H9 (cell line): ENCODE results near the gene ILF3. TPM values are rescaled to one million over a fixed set of nuclear protein-coding genes. Genes with fewer than 3 reads are reported as not detected.

Source experiments
- DNase-seq: peaks from one replicate; pipeline ENCODE4 v3.0.0-alpha.2; 2017
- H2AFZ ChIP-seq: one replicate; pipeline ENCODE4 v1.6.1; 2013; ENCODE audit warnings: mild to moderate bottlenecking, low read length, control low read depth, moderate library complexity
- H2AK5ac ChIP-seq: 2 replicates; pipeline ENCODE4 v1.6.1; 2013; ENCODE audit warnings: low read length, control low read depth, mixed read lengths; ENCODE audit not compliant: insufficient read length
- H2BK120ac ChIP-seq: one replicate; pipeline ENCODE4 v1.6.1; 2013; ENCODE audit warnings: low read depth, mild to moderate bottlenecking, low read length, control low read depth, inconsistent platforms; ENCODE audit not compliant: poor library complexity, severe bottlenecking
- H2BK12ac ChIP-seq: 2 replicates; pipeline ENCODE4 v1.6.1; 2013; ENCODE audit warnings: low read length, control low read depth, mixed read lengths, low read depth; ENCODE audit not compliant: insufficient read length
- H2BK15ac ChIP-seq: 2 replicates; pipeline ENCODE4 v1.6.1; 2013; ENCODE audit warnings: low read depth, low read length, control low read depth
- H2BK20ac ChIP-seq: one replicate; pipeline ENCODE4 v1.6.1; 2013; ENCODE audit warnings: low read depth, mild to moderate bottlenecking, low read length, control low read depth, inconsistent platforms; ENCODE audit not compliant: poor library complexity, severe bottlenecking
- H2BK5ac ChIP-seq: 2 replicates; pipeline ENCODE4 v1.6.1; 2013; ENCODE audit warnings: low read length, control low read depth, mixed read lengths; ENCODE audit not compliant: insufficient read length
- H3K14ac ChIP-seq: 2 replicates; pipeline ENCODE4 v1.6.1; 2013; ENCODE audit warnings: low read length, control low read depth; ENCODE audit not compliant: insufficient read depth
- H3K18ac ChIP-seq: 2 replicates; pipeline ENCODE4 v1.6.1; 2013; ENCODE audit warnings: low read depth, mild to moderate bottlenecking, mixed read lengths, low read length, control low read depth; ENCODE audit not compliant: insufficient read length
- H3K23ac ChIP-seq: 2 replicates; pipeline ENCODE4 v1.6.1; 2013; ENCODE audit warnings: low read length, control low read depth, mixed read lengths, low read depth; ENCODE audit not compliant: insufficient read length
- H3K23me2 ChIP-seq: 2 replicates; pipeline ENCODE4 v1.6.1; 2013; ENCODE audit warnings: low read depth, mild to moderate bottlenecking, mixed read lengths, low read length, control low read depth; ENCODE audit not compliant: insufficient read length, poor library complexity, severe bottlenecking
- H3K27ac ChIP-seq: 2 replicates; pipeline ENCODE4 v1.5.1; 2013; ENCODE audit warnings: low read length, control low read depth, mixed read lengths, low read depth; ENCODE audit not compliant: insufficient read length
- H3K27me3 ChIP-seq: 2 replicates; pipeline ENCODE4 v1.6.1; 2013; ENCODE audit warnings: low read length, control low read depth, inconsistent platforms; ENCODE audit not compliant: insufficient read depth
- H3K4ac ChIP-seq: 2 replicates; pipeline ENCODE4 v1.6.1; 2013; ENCODE audit warnings: low read depth, mild to moderate bottlenecking, control low read depth, inconsistent platforms, low read length, moderate library complexity
- H3K4me1 ChIP-seq: 2 replicates; pipeline ENCODE4 v1.6.1; 2013; ENCODE audit warnings: low read length, control low read depth, inconsistent platforms; ENCODE audit not compliant: insufficient read depth
- H3K4me2 ChIP-seq: 2 replicates; pipeline ENCODE4 v1.6.1; 2013; ENCODE audit warnings: low read length, control low read depth, mixed read lengths; ENCODE audit not compliant: insufficient read length, insufficient read depth
- H3K56ac ChIP-seq: 2 replicates; pipeline ENCODE4 v1.6.1; 2013; ENCODE audit warnings: low read depth, mild to moderate bottlenecking, mixed read lengths, low read length, control low read depth; ENCODE audit not compliant: insufficient read length
- H3K79me1 ChIP-seq: 2 replicates; pipeline ENCODE4 v1.6.1; 2013; ENCODE audit warnings: low read depth, mild to moderate bottlenecking, moderate library complexity, low read length, control low read depth, inconsistent platforms; ENCODE audit not compliant: insufficient read depth, poor library complexity, severe bottlenecking
- H3K79me2 ChIP-seq: 2 replicates; pipeline ENCODE4 v1.6.1; 2013; ENCODE audit warnings: low read length, control low read depth, inconsistent platforms; ENCODE audit not compliant: insufficient read depth
- H3K9ac ChIP-seq: 2 replicates; pipeline ENCODE4 v1.6.1; 2013; ENCODE audit warnings: low read length, control low read depth, mixed read lengths; ENCODE audit not compliant: insufficient read length; ENCODE audit errors: extremely low read depth
- H3K9me3 ChIP-seq: one replicate; pipeline ENCODE4 v1.6.1; 2013; ENCODE audit warnings: low read depth, low read length, inconsistent platforms; ENCODE audit not compliant: control insufficient read depth
- H3T11ph ChIP-seq: one replicate; pipeline ENCODE4 v1.6.1; 2013; ENCODE audit warnings: mild to moderate bottlenecking, low read length, control low read depth, inconsistent platforms
- H4K20me1 ChIP-seq: one replicate; pipeline ENCODE4 v1.6.1; 2013; ENCODE audit not compliant: control insufficient read depth, insufficient read length, insufficient read depth
- H4K5ac ChIP-seq: 2 replicates; pipeline ENCODE4 v1.6.1; 2013; ENCODE audit warnings: low read depth, mild to moderate bottlenecking, mixed read lengths, low read length, control low read depth; ENCODE audit not compliant: insufficient read length
- H4K8ac ChIP-seq: replicated peaks from 2 replicates; pipeline ENCODE4 v1.6.1; 2013; ENCODE audit warnings: low read length, control low read depth, mixed read lengths, low read depth; ENCODE audit not compliant: insufficient read length
- H4K91ac ChIP-seq: 2 replicates; pipeline ENCODE4 v1.6.1; 2013; ENCODE audit warnings: low read depth, mild to moderate bottlenecking, moderate library complexity, mixed read lengths, low read length, control low read depth; ENCODE audit not compliant: insufficient read length
- H3K27ac Mint-ChIP-seq, 3 experiments: 2 replicates in 2 of 3; 3 replicates in 1 of 3; pipeline ENCODE4 v1.8.0; 2020 to 2021; ENCODE audit warnings: mixed read lengths in 3 of 3, mild to moderate bottlenecking in 1 of 3, moderate library complexity in 1 of 3
- H3K27me3 Mint-ChIP-seq: 2 replicates; pipeline ENCODE4 v1.8.0; 2021; ENCODE audit warnings: low read depth, mild to moderate bottlenecking, moderate library complexity, mixed read lengths
- H3K36me3 Mint-ChIP-seq, 3 experiments: 2 replicates in 2 of 3; 3 replicates in 1 of 3; pipeline ENCODE4 v1.8.0; 2020 to 2021; ENCODE audit warnings: low read depth in 3 of 3, mixed read lengths in 3 of 3; ENCODE audit not compliant: insufficient read depth in 1 of 3
- H3K4me1 Mint-ChIP-seq, 2 experiments: 2 replicates each; pipeline ENCODE4 v1.8.0; 2020; ENCODE audit warnings: mixed read lengths in 2 of 2
- H3K4me3 Mint-ChIP-seq, 2 experiments: 2 replicates in 1 of 2; 3 replicates in 1 of 2; pipeline ENCODE4 v1.8.0; 2020 to 2021; ENCODE audit warnings: mild to moderate bottlenecking in 2 of 2, mixed read lengths in 2 of 2, moderate library complexity in 1 of 2
- H3K9me3 Mint-ChIP-seq, 2 experiments: 2 replicates in 1 of 2; 3 replicates in 1 of 2; pipeline ENCODE4 v1.8.0; 2020; ENCODE audit warnings: mild to moderate bottlenecking in 2 of 2, mixed read lengths in 2 of 2, moderate library complexity in 1 of 2
- CTCF ChIP-seq: fragments of 200-600 bp; sonication (generic); conservative IDR thresholded peaks from 3 replicates; pipeline ENCODE4 v1.8.0; 2021; ENCODE audit warnings: antibody characterized with exemption, mild to moderate bottlenecking
- WGBS: extraction: QIAGEN DNeasy Blood & Tissue Kit; methylation state at CpG from one replicate; pipeline ENCODE4 v1.1.7; 2013; ENCODE audit warnings: missing lambda C conversion rate, low lambda C conversion rate, mixed read lengths; ENCODE audit not compliant: insufficient read length; ENCODE audit errors: extremely low coverage; 5-methylcytosine and 5-hydroxymethylcytosine counted together
- total RNA-seq: library from RNA; stranded (reverse); gene quantifications from 2 replicates; pipeline ENCODE4 v1.2.1, GENCODE V29; 2021

The ILF3 gene
- total RNA-seq, 1 experiment from 2014 or later = 841 TPM

GRCh38 chr19:10651851-10652250 lies 2.3 kb upstream of the ILF3 start:
- no peaks in the 10 kb centered on the region; a peak in 1 of 5 replicates for H3K9me3 Mint-ChIP-seq
- peak overlapping the region; percentile 93 to 96 for H3K4me3 Mint-ChIP-seq
- Histone ChIP-seq H3K79me2 (peaks cover 22% of the 10 kb centered on the region), H3K4ac (no peak overlapping the region), H3K9ac (no peak overlapping the region), H3K79me1 (no peaks in the 10 kb centered on the region), H3K9me3 (no peaks in the 10 kb centered on the region), H3T11ph (no peak overlapping the region), H3K14ac (no peak overlapping the region), H3K56ac (no peak overlapping the region), H4K8ac (no peak overlapping the region), H2BK20ac (no peak overlapping the region), H2BK15ac (no peak overlapping the region), H2AK5ac (no peak overlapping the region), H4K91ac (no peak overlapping the region), H3K4me2 (no peak overlapping the region), H3K18ac (no peak overlapping the region), H3K23ac (no peak overlapping the region), H2BK12ac (no peak overlapping the region), H4K20me1 (no peaks in the 10 kb centered on the region), H2BK120ac (no peak overlapping the region), H3K4me1 (no peaks in the 10 kb centered on the region), H2AFZ (no peak overlapping the region), H3K23me2 (peaks cover 6% of the 10 kb centered on the region), H4K5ac (no peak overlapping the region), H3K27ac (no peak overlapping the region), H3K27me3 (no peaks in the 10 kb centered on the region), H2BK5ac (no peak overlapping the region)
- H3K27me3 Mint-ChIP-seq = peaks cover 4% of the 10 kb centered on the region; the same call in 1 of the 2 replicates
- no peak for DNase-seq
- H3K4me1 Mint-ChIP-seq = peaks cover 8 to 18% of the 10 kb centered on the region in 2 experiments
- H3K36me3 Mint-ChIP-seq = peaks cover 22 to 33% (median 30%) of the 10 kb centered on the region in 3 experiments
- no CpG with 5 or more reads among the region's 4 CpGs for WGBS
- no peak overlapping the region for H3K27ac Mint-ChIP-seq
- no peak for TF ChIP-seq CTCF
